MM.1S (cell line): ENCODE results near the gene NDUFB2.

ENCODE experiments used
- EZH2phosphoT487 ChIP-seq: fragments of 300-600 bp; sonication (generic); IDR thresholded peaks from 2 replicates; pipeline ENCODE4 v1.6.1; 2018; ENCODE audit warnings: antibody characterized with exemption, low read length
- TF ChIP-seq, protein P1 (sequence below): fragments of 300-600 bp; sonication (generic); IDR thresholded peaks from 2 replicates; pipeline ENCODE4 v1.5.1; 2016; ENCODE audit warnings: antibody characterized with exemption, low read length, mixed read lengths

DNA sequence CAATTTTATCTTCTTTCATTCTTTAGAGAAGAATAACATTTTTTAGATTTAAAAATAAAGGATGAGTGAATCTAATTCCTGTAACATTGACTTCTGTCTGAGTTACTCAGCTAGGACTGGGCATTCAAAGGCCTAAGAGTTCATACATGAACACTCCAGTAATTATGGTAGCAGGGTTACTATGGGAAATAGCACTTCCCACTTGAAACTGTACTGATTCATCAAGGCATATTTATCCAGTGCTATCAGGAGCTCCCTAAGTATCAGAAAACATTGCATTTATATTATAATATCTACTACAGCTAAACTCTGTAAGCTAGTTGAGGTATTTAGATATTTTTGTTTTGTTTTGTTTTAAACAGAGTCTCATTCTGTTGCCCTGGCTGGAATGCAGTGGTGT is 41.8 kb downstream of the NDUFB2 start:
- TF ChIP-seq, protein P1, sequence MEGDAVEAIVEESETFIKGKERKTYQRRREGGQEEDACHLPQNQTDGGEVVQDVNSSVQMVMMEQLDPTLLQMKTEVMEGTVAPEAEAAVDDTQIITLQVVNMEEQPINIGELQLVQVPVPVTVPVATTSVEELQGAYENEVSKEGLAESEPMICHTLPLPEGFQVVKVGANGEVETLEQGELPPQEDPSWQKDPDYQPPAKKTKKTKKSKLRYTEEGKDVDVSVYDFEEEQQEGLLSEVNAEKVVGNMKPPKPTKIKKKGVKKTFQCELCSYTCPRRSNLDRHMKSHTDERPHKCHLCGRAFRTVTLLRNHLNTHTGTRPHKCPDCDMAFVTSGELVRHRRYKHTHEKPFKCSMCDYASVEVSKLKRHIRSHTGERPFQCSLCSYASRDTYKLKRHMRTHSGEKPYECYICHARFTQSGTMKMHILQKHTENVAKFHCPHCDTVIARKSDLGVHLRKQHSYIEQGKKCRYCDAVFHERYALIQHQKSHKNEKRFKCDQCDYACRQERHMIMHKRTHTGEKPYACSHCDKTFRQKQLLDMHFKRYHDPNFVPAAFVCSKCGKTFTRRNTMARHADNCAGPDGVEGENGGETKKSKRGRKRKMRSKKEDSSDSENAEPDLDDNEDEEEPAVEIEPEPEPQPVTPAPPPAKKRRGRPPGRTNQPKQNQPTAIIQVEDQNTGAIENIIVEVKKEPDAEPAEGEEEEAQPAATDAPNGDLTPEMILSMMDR: no peak
- no peak for TF ChIP-seq EZH2phosphoT487
